Esophagus squamous epithelium (tissue), 5 donors: ENCODE data around the gene ATG2A. TPM values are rescaled to one million over a fixed set of nuclear protein-coding genes. Genes with fewer than 3 reads are reported as not detected.

Source experiments
- DNase-seq: peaks from one replicate; lab custom pipeline; 2025; lab: John Stamatoyannopoulos, UW
- H3K27ac ChIP-seq, 4 donors: fragments of 200-600 bp; sonication (generic); one replicate each; pipeline ENCODE4 v1.5.1; 2016 to 2019; ENCODE audit warnings: mild to moderate bottlenecking in 1 of 4
- H3K27me3 ChIP-seq, 4 donors: fragments of 200-600 bp; sonication (generic); 1 replicate in 3 of 4; 2 replicates in 1 of 4; pipeline versions ENCODE4 v1.5.1 to v1.6.0; 2017 to 2021; ENCODE audit warnings: antibody characterized with exemption in 1 of 4
- H3K36me3 ChIP-seq, 3 donors: fragments of 200-600 bp; sonication (generic); one replicate each; pipeline ENCODE4 v1.5.1; 2016 to 2019
- H3K4me1 ChIP-seq, 3 donors: fragments of 200-600 bp; sonication (generic); one replicate each; pipeline ENCODE4 v1.5.1; 2017 to 2019
- H3K4me3 ChIP-seq, 4 donors: fragments of 200-600 bp; sonication (generic); 1 replicate in 3 of 4; 2 replicates in 1 of 4; pipeline ENCODE4 v1.5.1; 2016 to 2019; ENCODE audit warnings: mild to moderate bottlenecking in 2 of 4, moderate library complexity in 1 of 4
- H3K9me3 ChIP-seq, 3 donors: fragments of 200-600 bp; sonication (generic); one replicate each; pipeline ENCODE4 v1.5.1; 2016 to 2019
- CTCF ChIP-seq, 6 experiments: fragments of 450-650 bp in 4 of 6; fragments of 200-600 bp in 2 of 6; sonication (generic) in 2 of 6; IDR thresholded peaks; one replicate each; pipeline ENCODE4 v1.5.1; 2016 to 2019; ENCODE audit warnings: antibody characterized with exemption in 6 of 6, mild to moderate bottlenecking in 4 of 6, moderate library complexity in 4 of 6
- POLR2A ChIP-seq, 4 donors: fragments of 450-650 bp; IDR thresholded peaks; one replicate each; pipeline ENCODE4 v1.6.1; 2017; ENCODE audit warnings: antibody characterized with exemption in 4 of 4, mild to moderate bottlenecking in 4 of 4, moderate library complexity in 3 of 4
- WGBS, 2 donors: methylation state at CpG; one replicate each; pipeline ENCODE4 v1.1.5; 2018; 5-methylcytosine and 5-hydroxymethylcytosine counted together
- intact Hi-C: fragments of 100-400 bp; cut with DNase I; formaldehyde crosslinking; loops from one replicate; pipeline ENCODE4 v1.15.0; 2022
- total RNA-seq, 4 donors: library from RNA; depleted of rRNA; stranded (reverse); fragments of >200 nt; gene quantifications; one replicate each; pipeline ENCODE4 v1.1.0, GENCODE V29; 2016
- donor health status: DM: yes; HTN: yes; CAD: no.

ATG2A gene
- total RNA-seq, 4 donors from 2014 or later = 14.1 to 26.1 (median 19.6) TPM

DNA sequence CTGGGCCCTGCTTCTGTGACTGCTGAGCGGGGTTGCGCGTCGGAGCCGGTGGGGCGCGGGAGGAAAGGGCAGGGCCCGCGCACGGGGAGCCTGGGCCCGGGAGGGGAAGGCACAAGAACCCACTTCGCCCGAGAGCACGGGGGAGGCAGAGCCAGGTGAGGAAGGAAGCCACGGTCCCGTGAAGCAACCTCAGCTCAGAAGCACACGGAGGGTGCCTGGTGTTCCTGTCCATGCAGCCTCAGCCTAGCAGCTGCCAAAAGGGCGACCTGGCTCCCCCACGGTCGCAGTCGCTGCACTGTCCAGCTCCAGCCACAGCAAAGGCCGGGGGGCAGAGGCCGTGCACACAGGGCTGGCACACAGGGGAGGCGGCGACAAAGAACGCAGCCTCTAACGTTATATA is 63.3 kb downstream of the ATG2A start:
- peaks cover 3 to 38% (median 13%) of the 10 kb centered on the region in 3 donors for H3K36me3 ChIP-seq
- 69 to 82% methylated on average over 17 to 19 of the region's 27 CpGs for WGBS, 2 donors
- H3K4me1 ChIP-seq = peaks cover 61 to 100% (median 88%) of the 10 kb centered on the region in 3 donors
- intact Hi-C loops = loop anchor here (5.0 kb wide), 1 partner anchor 159 kb away; the partner anchor contains the start of gene ARL2
- no peak for TF ChIP-seq POLR2A (IDR thresholded peaks at IDR 0.05)
- no peak for TF ChIP-seq CTCF (IDR thresholded peaks at IDR 0.05)
- no peaks in the 10 kb centered on the region for H3K27me3 ChIP-seq
- H3K4me3 ChIP-seq = no peak overlapping the region
- H3K27ac ChIP-seq = peak overlapping the region; percentile 49 to 94 (median 88)
- no peaks in the 10 kb centered on the region for H3K9me3 ChIP-seq
- no peak for DNase-seq

DNA sequence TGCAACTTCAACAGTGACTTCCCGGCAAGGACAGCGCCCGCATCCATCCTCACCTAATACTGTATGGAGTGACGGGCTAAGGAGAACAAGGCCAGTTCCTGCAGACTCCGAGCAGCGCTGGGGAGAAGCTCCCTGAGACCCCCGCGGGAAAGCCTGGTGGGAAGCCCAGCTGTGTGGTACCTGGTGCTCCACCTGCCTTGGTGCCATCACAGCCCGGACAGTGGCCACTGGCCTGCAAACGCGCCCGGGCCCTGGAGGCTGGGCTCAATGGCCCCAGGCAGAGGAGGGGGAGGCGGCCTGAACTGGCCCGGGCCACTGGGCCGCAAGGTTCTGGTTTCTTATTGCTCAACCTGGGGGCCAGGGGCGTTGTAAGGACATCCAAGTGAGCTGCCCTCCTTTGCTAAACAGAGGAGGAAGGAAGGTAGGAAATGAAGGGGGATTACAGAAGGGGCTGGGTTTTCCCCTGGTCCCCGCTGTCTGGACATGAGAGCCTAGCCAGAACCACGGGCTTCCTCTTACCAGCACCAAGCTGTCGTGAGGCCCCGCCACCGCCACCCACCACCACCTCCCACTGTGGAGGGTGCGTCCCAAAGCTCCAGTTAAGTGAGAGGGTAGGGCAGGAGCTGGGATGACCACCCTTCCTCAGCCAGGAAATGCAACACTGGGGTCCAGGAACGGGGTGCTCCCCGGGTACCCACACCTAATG is 64.1 kb downstream of the ATG2A start:
- Histone ChIP-seq H3K36me3 (peaks cover 3 to 34% (median 13%) of the 10 kb centered on the region in 3 donors), H3K9me3 (no peaks in the 10 kb centered on the region), H3K4me1 (peaks cover 64 to 100% (median 89%) of the 10 kb centered on the region in 3 donors), H3K4me3 (no peak overlapping the region), H3K27me3 (no peaks in the 10 kb centered on the region), H3K27ac (peak overlapping the region; percentile 49 to 94 (median 88))
- TF ChIP-seq CTCF (IDR thresholded peaks at IDR 0.05) = no peak
- no peak for TF ChIP-seq POLR2A (IDR thresholded peaks at IDR 0.05)
- intact Hi-C loops = loop anchor here (5.0 kb wide), 1 partner anchor 159 kb away; the partner anchor contains the start of gene ARL2
- WGBS, 2 donors = 49 to 74% methylated on average over 7 to 8 of the region's 24 CpGs
- no peak for DNase-seq

DNA sequence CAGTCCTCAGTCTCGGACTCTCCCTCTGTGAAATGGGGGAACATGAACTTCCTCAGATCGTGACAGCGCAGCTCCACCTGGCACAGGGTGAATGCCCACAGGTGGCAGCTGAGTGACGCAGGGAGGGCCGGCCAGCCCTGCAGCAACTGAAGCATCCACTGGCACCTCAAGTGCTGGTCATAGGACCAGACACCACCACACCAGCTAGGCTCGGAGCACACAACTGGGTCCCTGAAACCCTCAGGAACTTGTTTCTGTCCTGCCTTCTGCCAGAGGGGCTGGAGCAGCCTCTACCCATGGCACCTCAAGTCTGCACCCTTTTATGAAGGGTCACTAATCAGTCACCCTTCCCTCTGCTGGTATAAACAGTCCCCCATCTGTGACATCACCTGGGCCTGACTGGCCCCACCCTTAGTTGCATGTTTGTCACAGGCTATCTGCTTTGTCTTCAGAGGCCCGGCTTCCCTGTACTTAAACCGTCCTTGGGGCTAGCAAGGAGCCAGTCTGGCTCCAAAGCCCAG is 65.1 kb downstream of the ATG2A start:
- DNase-seq = no peak
- H3K9me3 ChIP-seq = no peaks in the 10 kb centered on the region
- peaks cover 3 to 24% (median 13%) of the 10 kb centered on the region in 3 donors for H3K36me3 ChIP-seq
- intact Hi-C loops = loop anchor here (5.0 kb wide), 1 partner anchor 160 kb away; the partner anchor contains the start of gene ARL2
- no peak overlapping the region for H3K4me3 ChIP-seq
- H3K27ac ChIP-seq = peak overlapping the region; percentile 49 to 94 (median 71)
- H3K27me3 ChIP-seq = no peaks in the 10 kb centered on the region
- peaks cover 60 to 100% (median 82%) of the 10 kb centered on the region in 3 donors for H3K4me1 ChIP-seq
- 73 to 85% methylated on average over 2 to 4 of the region's 8 CpGs for WGBS, 2 donors
- TF ChIP-seq CTCF (IDR thresholded peaks at IDR 0.05) (no peak), POLR2A (IDR thresholded peaks at IDR 0.05) (peak in 1 of 4 donors; percentile 46)

- Histone ChIP-seq H3K27me3 (no peaks in the 10 kb centered on the region), H3K36me3 (peaks cover 3 to 24% (median 13%) of the 10 kb centered on the region in 3 donors), H3K4me3 (peak overlapping the region in 1 of 4 donors; percentile 3), H3K27ac (peak overlapping the region; percentile 39 to 94 (median 71)), H3K4me1 (peaks cover 52 to 96% (median 74%) of the 10 kb centered on the region in 3 donors), H3K9me3 (no peaks in the 10 kb centered on the region)
- DNase-seq = no peak
- intact Hi-C loops = loop anchor here (5.0 kb wide), 1 partner anchor 161 kb away; the partner anchor contains the start of gene ARL2
- 8 to 70% methylated on average over 2 to 3 of the region's 13 CpGs for whole genome bisulfite sequencing, 2 donors
- TF ChIP-seq POLR2A (IDR thresholded peaks at IDR 0.05) = no peak
- no peak for TF ChIP-seq CTCF (IDR thresholded peaks at IDR 0.05)
These were observed 65.9 kb downstream of the ATG2A start for GRCh38 chr11:64850979-64851567.
